ENCODE measurements around the gene SPEG.

SPEG gene

DNA sequence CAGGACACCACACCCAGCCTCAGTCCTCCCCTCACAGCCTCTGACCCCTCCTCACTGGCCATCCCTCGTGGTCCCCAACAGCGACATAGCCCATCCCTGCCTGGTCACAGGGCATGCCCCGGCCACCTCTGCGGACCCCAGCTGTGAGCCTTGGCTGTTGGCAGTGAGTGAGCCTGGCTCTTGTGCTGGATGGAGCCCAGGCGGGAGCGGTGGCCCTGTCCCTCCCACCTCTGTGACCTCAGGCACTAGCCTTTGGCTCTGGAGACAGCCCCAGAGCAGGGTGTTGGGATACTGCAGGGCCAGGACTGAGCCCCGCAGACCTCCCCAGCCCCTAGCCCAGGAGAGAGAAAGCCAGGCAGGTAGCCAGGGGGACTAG is 8.6 kb upstream of the SPEG start:
- no peak for DNase-seq

DNA sequence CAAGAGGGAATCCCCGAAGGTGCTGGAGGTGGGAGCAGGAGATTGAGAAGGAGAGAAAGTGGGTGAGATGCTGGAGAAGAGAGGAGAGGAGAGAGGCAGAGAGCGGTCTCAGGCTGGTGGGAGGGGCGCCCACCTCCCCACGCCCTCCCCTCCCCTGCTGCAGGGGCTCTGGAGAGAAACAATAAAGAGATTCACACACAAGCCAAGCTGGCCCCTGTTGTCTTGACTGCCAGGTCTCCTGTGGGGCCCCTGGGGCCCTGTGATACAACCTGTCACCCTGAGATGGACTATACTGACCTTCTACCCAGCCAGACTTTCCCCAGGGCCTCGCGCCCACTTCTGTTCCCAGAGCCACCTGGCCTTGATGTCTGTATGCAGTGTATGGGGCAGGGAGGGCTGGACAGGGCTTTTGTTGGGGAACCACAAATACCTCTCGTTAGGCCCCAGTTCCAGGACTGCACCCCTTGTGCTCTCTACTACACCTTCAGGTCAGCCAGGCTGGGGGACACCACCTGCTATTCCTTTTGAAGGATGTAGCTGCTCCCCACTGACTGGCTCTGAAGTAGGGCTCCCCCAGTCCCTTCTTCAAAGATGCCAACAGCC is 8.0 kb upstream of the SPEG start:
- DNase-seq: no peak

DNA sequence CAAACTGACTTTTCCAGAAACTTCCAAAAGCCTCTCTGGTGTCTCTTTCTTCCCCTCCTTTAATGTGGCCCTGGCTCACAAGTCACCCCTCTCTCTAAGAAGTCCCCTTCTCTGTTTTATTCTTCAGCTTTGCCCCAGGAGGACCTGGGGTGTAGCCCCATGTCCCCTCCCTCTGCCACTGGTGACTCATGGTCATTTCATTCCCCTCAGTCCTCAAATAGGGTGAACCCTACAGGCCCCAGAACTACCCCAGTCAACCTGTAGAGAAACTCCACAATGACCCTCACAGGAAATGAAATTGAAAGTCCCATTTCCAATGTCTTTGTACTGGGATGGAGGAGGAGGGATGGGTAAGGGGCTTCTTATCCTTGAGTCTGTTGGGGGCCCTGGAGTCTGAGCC is 6.2 kb upstream of the SPEG start:
- DNase-seq: no peak

DNA sequence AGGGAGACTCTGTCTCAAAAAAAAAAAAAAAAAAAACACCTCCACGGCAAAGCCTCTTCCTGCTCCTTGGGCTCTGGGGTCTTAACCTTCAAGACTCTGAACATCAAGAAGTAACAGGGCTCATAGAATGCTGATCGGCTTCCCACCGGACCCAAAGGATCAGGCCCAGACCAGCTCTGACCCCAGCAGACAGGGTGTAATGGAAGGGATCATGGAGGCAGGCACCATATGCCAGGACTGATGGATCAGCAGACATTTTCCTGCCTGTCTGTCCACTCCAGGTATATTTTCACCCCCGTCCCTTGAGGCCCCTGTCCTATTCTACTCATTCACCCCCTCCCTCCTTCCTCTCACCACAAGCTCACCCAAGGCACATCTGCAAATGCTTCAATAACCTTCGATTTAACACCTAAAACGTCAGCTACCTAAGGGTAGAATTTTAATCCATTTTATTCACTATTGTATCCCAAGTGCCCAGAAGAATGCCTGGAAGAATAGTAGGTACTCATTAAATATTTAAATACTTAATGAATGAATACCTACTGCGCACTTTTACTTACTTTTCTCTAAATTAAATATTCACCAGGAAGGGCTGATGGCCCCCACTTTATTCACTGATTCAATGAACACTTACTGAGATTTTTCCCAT is 4.6 kb upstream of the SPEG start:
- DNase-seq: no peak

DNA sequence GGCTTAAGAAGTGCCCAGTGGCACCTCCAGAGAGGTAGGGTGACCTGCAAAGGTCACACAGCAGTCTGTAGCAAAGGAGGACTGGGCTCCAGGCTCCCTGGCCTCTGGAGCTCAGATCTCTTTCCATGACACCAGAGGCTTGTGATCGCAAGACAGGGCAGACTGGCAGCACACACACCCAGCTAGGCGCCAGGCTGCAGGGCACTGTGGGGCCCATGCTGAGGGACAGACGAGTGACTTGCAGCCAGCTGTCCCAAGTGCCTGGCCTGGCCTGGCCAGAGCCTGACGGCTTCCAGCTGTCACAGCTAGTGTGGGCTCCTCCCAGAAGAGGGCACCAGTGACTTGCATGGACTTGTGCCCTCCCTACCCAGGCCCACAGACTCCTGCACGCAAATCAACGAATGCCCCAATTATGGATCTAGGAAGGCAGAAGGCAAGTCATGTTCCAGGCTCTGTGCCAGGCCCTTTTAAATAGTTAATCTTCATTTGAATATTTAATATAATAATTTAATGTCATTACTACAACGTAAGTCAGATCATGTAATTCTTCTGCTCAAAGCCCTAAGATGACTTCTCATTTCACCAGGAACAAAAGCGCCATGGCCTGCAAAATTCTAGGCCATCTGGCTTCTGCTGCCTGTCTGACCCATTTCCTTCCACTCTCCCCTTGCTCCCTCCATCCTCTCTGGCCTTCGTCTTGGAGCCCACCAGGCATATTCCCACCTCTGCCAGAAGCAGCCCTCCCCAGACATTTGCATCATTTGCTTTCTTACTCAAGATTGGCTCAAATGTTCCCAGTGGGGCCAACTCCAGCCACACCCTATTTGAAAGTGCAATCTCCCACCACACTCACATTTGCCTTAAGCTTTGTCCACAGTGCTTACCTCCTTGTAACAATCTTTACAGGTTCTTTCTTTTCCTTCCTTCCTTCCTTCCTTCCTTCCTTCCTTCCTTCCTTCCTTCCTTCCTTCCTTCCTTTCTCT is 3.7 kb upstream of the SPEG start:
- no peak for DNase-seq

DNA sequence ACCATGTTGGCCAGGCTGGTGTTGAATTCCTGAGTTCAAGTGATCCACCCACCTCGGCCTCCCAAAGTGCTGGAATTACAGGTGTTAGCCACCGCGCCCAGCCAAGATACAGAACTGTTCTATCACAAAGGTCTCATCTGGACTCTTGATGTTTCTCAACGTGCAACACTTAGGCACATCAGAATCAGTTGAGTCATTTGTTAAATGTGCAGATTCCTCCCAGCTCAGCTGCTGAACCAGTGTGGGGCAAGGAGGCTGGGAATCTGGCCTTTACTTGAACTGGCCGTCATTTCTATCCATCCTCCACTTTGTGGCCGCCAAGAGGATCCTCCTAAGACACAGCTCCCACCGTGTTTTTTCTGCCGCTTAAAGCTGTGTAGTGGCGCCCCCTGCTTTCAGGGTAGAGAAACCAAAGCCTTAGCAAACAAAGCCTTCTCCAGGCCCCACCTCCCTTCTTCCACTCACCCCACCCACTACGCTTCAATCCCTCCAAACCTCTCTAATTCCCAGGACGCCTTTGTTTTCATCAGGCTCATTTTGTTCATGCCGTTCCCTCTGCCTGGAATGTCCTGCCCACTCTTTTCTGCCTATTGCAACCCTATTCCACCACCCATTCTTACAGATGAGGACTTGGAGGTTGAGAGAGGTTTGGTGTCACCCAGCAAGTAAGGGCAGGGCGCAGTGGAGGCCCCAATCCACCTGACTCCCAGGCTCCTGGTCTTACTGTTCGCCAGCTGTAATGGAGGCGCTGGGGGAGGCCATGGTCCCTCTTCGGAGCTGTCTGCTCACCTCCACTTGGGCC is 776 bp upstream of the SPEG start:
- DNase-seq: peak; percentile 8

DNA sequence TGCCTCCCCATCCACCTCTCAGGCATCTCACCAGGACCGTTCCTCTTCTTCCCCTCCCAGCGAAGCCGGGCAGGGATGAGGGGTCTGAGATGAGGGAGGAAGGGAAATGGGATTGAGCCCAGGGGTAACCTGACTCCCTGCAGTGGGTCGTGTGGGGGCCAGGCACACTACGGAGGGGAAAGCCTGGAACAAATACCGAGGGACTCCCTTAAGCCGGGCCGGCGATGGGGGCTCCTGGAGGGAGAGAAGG is 250 bp upstream of the SPEG start:
- no peak for DNase-seq

DNA sequence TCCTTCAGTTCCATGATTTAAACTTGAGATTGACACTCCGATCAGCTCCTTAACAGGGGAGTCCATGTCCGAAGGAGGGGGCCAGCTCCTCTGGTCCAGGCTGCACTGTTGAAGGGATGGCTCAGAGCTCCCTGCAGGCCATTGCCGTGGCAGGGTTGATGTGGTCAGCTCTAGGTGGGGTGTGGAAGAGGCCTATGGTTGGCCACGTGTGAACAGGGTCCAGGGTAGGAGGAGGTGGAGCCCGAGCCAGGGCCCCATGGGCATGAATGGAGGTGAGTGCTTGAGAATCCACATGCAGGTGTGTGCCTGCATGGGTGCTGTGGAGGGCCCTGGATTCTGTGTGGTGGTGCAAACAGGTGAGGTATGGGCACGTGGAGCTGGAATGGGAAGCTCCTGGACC is 1.1 kb downstream of the SPEG start:
- no peak for DNase-seq

DNA sequence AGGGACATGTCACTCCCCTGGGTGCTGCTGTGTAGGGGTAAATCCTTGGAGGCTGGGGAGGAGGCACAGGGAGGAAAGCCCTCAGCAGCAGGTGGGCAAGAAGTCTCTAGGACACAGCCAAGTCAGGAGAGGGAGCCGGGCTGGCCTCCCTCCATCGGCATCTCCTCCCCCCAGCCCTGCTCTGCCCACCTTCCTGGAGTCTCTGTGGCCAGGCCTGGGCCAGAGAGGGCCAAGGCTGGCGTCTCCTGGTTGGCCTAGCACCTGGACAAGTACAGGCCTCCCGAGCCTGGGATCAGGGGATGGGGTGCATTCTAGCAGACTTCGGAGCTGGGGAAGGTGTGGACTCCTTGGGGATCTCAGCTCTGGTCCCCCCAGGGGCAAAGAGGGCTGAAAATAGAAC is 1.8 kb downstream of the SPEG start:
- DNase-seq: no peak

DNA sequence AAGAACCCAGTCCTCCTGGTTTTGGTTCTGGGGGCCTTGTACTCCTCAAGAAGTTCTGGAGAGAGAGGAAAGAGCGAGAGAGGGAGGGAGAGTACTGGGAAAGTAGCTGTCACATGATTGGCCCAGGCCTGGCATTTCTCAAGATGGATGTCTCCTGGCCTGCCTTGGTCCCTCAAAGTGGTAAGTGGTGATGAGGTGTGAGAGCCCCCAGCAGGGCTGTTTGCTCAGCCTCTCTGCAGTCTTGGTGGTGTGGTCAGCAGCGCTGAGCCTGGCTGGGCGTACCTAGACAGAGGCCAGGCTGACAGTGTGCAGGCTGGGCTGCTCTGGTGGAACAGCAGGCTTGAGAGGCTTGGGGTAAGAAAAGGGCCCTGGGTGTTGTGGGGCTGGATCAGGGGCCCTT is 2.5 kb downstream of the SPEG start:
- DNase-seq: no peak

DNA sequence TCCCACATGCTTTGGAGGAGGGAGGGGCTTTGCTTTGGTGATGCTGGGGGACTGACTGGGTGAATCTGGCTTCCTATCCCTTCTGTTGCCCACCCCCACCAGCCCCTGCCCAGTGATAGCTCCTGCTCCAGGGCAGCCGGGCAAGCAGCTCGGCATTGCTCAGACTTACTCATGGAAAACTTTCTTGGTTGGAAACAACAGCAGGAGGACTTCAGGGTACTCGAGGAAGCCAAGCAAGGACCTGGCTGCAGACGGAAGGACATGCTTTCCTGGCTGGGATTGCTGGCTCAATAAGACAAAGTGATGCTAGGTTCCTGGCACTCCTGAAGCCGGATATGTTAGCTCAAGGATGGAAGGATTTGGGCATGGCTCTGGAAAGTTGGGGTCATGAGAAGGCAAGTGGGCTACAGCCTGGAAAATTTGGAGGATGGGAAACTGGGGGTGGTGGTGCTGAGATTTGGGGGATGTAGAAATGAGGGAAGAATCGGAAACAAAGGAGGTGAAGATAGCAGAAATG is 3.1 kb downstream of the SPEG start:
- no peak for DNase-seq

DNA sequence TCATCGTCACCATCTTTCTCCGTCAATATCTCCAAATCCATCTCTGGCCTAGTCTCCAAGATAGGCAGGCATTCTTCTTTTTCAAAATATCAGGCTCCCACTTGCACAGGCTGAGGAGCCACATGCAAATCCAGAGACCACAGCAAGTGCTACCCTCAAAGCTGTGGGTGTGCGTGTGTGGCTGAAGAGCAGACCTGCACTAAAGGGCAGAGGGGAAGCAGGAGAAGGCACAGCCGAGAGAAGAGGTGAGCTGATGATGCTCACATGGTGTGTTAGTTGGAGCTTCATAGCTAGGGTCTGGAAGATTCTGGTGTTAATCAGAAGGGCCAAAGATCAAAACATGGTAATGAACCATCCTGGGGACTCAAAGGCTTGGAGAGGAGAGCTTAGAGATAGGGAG is 3.8 kb downstream of the SPEG start:
- no peak for DNase-seq

DNA sequence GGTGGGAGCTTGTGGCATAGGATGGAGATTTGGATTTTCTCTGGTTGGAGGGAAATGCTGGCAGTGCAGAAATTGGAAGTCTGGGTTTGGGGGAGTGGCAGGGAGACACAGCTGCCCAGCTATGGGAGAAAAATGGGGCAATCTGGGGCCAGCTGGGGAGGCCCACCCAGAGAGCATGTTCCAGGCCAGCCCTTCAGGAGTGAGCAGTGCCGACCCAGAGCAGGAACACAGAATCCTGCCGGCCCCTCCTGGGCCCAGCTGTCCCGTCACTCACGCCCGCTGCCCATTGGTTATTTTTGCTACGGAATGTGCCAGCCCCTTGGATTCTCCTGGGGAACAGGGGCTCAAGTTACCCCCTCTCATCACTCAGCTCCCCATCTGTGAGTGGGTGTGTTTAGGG is 4.9 kb downstream of the SPEG start:
- DNase-seq: no peak

DNA sequence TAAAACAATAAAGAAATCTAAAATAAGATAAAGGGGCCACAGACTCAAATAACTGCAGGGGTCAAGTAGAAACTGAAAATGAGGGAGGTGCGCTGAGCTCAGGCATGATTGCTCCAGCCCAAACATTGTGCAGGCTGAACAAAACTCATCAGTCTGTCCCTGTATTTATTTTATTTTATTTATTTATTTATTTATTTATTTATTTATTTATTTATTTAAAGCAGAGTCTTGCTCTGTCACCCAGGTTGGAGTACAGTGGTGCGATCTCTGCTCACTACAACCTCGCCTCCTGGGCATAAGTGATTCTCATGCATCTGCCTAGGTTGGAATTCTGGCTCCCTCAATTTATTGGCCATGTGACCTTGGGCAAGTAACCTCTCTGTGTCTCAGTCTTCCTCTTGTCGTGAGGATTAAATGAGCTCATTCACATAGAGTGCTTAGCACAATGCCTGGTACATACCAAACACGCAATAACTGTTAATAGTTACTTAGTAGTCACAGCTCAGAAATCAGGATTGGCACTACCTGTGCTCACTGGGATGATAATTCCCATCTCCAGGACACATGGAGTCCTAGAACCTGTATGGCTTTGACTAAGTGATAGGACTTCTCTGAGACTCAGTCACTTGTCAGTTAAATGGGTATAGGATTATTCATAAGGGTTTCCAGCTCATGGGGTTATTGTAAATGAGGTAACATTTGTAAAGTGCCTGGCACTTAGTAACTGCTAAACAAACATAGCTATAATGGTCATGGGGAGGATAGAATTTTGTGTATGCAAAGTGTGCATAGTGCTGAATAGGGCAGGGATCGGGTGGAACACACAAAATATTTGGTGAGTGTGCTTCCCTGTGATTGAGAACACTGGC is 6.0 kb downstream of the SPEG start:
- peak; percentile 6 for DNase-seq

DNA sequence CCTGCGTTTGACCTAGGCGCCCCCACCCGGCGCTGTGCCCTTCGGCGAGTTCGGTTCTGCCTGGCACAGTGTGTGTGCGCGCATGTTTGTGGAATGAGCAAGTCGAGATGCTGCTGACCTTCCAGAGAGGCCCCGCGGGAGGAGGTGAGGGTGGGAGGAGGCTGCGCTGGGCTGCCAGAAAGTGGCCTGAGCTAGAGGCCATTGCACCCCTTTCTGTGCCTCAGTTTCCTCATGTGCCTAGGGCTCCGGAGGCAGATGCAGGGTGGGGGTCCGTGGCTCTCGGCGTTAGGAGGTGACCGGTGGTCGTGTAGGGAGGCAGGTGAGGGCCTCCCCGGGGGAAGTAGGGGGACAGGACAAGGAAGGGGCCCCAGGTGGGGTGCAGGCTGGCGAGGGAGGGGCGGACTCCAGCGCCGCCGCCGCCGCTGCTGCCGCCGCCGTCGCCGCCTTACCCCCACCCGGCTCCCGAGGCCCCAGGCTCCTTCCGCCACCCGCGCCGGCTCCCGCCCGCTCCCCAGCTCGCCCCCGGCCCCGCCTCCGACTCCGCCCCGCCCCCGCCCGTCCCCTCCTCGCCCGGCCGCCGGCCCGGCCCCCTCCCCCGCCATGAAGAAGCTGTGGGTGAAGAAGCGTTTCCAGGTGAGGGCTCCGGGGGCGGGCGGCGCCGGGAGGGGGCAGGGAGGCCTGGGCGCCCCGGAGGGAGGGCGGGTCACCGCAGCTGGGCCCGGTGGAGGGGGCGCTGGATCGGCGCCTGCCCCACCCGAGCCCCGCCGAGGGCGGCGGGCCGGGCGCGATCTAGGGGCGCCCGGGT is 7.0 kb downstream of the SPEG start:
- peak; percentile 14 for DNase-seq

DNA sequence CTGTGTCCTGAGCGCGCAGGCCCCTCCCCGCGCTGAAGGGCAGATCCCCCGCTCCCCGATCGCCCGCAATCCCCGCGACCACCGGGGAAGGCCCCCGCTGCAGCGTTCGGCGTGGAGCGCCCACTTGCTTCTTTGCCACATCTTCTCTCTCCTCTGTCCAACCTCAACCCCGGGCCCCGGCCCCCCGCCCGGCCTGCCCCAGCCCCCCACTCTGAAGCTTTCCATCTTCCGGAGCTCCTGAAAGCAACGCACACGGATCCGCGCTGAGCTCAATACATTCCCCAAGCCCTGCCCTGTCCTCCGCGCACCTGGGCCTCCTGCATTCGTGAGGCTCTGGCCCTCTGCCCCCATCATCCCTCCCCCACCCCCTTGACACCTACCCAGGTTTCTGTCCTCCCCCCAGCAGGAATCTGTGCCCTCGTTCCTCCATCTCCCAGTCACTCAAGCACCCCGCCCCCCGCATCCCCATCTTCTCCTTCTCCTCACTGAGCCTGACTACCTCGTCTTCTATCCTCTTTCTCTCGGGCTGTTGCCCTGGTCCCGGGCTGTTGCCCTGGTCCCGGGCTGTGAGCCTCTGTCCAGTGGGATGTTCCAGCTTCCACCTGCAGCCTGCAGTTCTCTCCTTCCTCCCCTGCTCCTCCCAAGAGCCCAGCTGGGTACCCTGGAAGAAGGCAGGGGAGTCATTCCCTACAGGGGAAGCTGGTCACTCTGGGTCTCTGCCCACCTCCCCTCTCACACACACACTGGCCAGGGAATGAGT is 7.8 kb downstream of the SPEG start:
- DNase-seq: no peak

DNA sequence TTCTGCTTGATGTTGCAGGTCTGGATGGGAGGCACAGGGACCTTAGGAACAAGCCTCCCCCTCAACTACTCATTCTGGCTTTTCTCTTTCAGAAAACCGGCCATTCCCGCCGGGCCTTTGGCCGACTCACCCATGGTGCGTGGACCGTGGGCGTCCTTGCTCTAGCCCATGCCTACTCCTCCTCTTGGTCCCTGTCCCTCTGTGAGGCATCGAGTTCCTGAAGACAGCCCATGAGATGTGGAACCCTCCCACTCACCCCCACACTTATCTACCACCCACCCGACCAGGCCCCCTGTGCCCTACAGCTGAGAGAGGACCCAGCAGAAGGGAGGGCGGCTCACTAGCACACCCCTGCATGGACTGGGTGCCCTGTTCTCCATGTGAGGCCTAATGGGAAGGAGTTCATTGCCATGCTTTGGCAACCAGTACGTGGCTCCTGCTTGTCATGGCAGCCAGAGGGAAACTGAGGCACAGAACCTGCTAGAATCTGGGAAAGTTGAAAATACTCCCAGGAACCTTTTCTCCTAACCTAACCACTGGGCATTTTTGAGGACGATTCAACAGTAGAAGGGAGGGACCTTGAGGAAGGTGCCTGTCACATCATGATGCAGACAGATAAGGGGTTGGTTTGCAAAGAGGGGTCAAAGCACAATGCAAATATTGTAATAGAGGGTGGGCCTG is 8.5 kb downstream of the SPEG start:
- no peak for DNase-seq

DNA sequence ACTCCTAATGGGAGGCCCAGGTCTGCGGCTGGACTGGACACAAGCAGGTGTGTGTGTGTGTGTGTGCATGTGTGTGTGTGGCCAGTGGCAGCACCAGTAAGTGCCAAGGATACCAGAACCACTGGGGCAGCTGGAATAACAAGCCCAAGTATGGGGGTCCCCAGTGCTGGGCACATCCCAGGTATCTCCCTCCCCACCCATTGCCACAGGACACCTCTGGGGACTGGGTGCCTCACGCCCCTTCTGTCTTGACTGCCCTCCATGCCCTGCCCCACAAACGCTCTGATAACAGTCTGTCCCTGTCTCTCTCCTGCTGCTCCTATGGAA is 9.0 kb downstream of the SPEG start:
- no peak for DNase-seq

DNA sequence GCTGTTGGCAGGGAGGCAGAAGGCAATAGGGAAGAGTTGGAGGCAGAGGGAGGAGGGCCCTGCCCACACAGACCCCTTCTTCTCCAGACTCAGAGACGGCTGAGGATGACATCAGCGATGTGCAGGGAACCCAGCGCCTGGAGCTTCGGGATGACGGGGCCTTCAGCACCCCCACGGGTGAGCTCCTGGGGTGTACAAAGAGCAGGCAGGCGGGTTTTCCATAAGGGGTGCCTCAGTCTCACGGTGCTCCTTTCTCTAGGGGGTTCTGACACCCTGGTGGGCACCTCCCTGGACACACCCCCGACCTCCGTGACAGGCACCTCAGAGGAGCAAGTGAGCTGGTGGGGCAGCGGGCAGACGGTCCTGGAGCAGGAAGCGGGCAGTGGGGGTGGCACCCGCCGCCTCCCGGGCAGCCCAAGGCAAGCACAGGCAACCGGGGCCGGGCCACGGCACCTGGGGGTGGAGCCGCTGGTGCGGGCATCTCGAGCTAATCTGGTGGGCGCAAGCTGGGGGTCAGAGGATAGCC is 10.0 kb downstream of the SPEG start:
- no peak for DNase-seq

DNA sequence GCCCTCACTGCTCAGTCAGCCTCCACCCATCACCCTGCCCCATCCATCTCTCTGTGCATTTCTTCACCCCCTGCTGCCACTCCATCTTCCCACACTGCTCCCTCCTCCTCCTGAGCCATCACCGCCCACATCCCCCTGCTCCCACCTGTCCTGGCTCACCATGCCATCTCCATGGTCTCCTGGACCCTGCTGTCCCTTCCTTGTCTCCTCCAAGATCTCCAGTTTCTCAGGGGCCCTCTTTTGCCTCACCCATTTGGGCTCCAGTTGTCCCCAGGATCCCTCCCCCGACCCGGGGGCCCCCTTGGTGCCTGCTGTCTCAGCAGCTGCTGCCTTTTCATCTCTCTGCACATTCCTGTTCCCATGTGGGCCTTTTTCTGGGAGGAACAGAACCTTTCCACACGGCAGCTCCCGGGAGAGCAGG is 10.6 kb downstream of the SPEG start:
- DNase-seq: no peak

Measured in NCI-H2029 (cell line).